C1 segment of cervical spinal cord (tissue), 14 donors: ENCODE data around the gene MCM10.
"Not testable (repeated sequence)": the region's sequence is repeated elsewhere in the genome, so short reads cannot be mapped to it uniquely, and the experiment has no call there.

Experiments used
- DNase-seq, 14 donors: peaks; one replicate each; lab custom pipeline; 2025; lab: John Stamatoyannopoulos, UW

MCM10 gene

DNA sequence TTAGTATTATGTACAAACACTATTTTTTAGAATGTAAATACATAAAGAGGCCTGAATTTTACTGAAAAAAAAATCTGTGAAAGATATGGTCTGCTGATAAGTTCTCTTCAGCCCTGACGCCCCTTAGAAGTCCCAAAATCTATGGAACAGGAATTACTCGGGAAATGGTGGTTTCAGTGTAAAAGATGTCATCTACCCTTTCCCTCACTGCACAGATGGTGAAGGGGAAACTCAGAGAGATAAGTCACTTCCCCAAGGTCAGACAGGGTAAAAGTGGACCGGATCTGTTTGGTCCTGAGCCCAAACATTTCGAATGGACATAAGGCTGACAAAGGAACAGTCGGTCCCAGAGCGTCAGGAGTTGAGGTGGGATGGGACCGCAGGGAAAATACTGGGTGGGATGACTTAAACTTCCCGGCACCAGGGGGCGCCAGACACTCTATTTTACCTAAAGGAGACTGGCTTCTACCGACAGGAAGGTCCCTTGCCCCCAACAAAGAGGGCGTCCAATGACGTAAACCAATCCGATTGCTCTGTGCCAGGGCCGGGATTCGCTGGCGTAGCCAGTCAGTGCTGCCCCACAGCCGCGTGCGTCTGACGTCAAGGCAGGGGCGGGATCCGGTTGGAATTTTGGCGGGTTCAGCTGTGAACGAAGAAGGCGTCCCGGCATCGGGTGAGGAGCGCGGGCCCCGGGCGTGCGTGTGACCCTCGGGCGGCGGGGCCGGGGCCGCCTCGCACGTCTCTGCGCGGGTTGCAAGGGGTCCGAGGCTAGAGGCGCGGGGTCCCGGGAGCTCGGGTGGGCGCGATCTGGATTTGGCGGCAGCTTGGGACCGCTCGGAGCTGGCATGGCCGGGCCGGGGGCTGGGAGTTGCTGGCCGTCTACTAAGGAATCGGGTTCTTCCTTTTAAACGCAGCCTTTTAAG, at the start of gene MCM10:
Gene MCM10, plus strand, starts transcription at position 625 of the 923 bp plus-strand sequence. CDS start 2,645 bp downstream, outside the sequence.
- DNase-seq: peak; percentile 51 to 98 (median 93)

DNA sequence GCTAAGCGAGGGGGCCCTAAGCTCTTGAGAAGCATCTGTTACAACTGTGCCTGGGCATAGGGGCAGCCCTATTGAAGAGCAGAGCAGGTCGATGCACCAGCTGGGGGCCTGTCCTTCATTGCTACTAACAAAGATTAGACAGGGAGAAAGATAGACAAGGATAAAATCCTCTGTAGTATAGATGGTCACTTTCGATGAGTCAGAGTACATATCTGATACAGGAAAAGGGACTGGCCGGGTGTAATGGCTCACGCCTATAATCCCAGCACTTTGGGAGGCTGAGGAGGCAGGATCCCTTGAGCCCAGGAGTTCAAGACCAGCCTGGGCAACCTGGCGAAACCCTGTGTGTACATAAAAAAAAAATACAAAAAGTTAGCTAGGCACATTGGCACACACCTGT, 47.8 kb upstream of the MCM10 start:
- no peak for DNase-seq

DNA sequence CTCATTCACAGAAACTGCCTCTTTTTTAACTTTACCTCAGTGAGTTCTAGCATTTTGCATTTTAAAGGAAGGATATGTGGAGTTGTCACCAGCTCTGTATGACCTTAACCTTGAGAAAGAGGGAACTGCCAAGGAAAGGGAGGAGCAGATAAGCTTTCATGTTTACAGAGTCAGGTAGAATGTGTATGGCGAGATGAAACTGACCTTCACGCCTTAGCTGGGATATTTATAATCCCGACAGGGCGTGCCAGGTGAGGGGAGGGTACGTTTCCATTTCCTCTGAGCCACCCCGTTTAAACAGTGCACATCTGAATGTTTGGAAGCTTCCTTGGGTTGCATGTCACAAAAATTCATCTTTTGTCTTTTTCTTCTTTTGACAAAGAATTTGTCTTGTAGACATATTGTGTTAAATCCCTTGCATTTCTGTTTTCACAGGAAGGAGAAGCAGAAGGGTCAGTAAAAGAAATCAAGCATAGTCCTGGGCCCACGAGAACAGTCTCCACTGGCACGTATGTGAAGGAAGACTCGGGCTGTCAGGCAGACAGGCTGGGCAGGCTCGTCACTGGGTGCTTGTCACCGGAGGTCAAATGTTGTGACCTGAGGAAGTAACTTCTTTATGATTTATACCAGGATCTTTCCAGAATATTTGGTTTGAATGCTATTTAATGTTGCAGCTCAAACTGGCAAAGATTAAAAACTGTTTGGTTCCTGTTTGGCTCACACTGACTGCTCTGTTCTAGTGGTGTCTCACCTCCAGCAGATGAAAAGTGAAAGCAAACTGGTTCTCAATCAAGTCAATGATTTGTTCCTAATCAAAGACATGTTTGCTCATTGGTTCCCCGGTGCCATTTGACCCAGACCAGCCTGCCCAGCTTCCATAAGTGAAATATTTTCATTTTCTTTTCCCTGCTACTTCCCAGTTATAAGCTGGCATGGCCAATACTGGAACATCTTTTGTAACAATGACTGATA, 45.2 kb upstream of the MCM10 start:
- DNase-seq: no peak

DNA sequence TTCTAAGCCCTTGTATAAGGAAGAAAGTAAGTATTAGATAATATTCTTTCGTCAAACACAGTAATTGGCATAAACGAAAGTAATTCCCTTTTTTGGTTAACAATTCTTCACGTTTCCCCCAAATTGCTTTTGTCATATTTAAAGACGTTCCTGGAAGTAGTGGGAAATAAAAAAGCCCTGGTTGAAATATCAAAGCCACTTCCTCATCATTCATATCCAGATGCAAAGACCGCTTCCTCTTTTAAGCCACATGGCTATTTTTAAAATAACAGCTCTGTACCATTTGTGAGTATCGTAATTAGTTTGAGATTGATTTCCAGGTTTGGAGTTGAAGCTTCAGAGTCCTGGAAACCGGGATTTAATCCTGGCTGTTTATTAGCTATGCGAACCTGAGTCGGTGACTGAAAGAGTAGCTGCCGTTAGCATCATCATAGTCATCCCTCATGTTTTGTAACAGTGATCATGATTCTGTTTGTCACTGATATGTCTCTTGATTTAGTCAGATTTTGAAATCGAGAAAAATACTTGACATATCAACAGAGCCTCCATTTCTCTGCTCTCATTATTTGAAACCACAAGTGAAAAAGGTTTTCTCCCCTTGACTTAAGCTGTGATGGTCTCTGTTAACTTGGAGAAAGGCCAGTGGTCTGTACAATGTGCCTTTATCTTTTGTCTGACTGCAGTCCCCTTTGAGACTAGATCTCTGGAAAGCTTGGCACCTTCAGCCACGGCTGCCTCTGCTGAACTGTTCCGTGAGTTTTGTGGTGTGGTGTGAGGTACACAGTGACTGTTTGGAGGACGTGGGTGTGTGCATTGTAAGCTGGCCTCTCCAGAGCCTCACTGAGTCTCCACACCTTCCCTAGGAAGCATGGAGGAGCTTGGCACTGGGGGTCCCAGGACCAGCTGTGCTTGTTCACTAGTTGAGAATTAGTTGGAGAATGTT, 43.2 kb upstream of the MCM10 start:
- no peak for DNase-seq

DNA sequence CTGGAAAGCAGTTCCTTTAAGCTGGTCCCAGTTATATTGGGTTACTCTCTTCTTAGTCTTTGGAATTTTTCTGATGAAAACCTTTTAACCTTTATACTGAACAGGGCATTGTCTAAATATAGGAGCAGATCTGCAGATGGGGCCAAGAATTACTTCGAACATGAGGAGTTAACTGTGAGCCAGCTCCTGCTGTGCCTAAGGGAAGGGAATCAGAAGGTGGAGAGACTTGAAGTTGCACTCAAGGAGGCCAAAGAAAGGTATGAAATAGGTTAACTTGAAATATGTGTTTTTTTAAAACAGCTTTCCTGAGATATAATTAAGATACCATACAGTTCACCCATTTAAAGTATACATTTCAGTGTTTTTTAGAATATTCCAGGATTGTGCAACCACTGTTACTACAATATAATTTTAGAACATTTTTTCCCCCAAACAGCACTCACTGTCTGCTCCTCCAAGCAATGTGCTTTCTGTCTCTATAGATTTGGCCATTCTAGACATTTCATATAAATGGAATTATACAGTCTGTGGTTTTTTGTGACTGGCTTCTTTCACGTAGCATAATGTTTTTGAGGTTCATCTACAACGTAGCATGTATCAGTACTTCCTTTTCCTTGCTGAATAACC, 42.5 kb upstream of the MCM10 start:
- no peak for DNase-seq

DNA sequence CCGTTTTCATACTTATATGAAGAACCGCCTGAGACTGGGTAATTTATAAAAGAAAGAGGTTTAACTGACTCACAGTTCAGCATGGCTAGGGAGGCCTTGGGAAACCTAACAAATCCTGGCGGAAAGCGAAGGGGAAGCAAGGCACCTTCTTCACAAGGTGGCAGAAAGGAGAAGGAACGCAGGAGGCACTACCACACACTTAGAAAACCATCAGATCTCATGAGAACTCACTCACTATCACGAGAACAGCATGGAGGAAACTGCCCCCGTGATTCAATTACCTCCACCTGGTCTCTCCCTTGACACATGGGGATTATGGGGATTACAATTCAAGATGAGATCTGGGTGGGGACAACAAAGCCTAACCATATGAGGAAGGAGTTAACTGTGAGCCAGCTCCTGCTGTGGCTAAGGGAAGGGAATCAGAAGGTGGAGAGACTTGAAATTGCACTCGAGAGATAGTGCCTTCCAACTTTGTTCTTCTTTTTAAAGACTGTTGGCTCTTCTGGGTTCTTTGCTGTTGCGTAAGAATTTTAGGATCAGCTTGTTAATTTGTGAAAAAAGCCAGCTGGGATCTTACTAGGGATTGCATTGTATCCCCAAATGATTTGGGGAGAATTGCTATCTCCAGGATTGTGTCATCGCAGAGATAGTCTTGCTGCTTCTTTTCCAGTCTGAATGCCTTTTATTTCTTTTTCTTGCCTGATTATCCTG, 40.4 kb upstream of the MCM10 start:
- no peak for DNase-seq

DNA sequence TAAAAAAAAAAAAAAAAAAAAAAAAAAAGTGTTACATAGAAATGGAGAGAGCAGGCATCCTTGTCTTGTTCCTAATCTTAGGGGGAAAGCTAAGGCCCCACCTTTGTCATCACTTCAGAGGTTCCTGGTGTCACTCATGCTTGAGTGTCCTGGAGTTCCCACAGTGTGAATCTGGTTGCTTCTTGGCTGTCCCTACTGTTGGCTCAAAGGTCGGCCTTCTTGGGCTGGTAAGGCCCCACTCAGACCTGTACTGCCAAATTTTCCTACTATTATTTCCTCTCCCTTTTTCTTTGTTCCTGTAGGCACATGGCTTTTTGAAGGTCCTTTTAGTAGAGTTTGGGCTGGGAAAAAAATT, 39.9 kb upstream of the MCM10 start:
- no peak for DNase-seq

DNA sequence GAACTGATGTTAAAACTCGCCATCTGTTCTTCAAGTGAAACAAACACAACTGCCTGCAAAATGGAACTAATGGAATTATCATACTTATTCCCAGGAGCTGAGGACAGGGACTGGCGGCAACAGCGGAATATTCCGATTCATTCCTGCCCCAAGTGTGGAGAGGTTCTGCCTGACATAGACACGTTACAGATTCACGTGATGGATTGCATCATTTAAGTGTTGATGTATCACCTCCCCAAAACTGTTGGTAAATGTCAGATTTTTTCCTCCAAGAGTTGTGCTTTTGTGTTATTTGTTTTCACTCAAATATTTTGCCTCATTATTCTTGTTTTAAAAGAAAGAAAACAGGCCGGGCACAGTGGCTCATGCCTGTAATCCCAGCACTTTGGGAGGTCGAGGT, 24.7 kb upstream of the MCM10 start:
- no peak for DNase-seq

DNA sequence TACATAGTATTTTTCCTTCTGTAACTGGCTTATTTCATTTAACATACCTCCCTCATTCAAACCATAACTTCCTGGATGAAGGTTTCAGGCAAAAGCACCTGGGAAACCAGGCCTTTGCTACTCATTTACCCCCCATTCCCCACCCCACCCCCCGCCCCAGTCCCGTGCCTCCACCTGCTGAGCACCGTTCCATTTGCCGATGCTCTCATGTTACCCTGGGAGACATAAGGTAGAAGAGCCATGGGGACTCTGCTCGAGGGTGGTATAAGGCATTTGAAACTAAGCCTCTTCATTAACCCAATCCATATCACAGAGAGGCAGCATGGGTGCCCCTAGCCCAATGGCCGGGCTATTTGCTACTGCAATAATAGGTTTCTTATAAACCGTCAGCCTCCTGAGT, 22.2 kb upstream of the MCM10 start:
- DNase-seq: no peak

DNA sequence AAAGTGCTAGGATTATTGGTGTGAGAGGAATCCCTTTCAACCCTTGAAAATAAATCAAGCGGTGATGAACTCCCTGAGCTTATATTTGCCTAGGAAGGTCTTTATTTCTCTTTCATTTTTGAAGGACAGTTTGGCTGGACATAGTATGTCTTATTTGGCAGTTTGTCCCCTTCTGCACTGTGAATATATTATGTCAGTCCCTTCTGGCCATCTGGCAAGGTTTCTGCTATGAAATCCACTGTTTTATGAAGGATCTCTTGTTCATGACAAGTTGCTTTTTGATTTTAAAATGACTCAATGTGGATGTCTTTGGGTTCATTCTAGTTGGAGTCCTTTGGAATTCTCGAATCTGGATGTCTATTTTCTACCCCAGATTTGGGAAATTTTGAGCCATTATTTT, 21.7 kb upstream of the MCM10 start:
- peak in 1 of 14 donors; percentile 7 for DNase-seq

DNA sequence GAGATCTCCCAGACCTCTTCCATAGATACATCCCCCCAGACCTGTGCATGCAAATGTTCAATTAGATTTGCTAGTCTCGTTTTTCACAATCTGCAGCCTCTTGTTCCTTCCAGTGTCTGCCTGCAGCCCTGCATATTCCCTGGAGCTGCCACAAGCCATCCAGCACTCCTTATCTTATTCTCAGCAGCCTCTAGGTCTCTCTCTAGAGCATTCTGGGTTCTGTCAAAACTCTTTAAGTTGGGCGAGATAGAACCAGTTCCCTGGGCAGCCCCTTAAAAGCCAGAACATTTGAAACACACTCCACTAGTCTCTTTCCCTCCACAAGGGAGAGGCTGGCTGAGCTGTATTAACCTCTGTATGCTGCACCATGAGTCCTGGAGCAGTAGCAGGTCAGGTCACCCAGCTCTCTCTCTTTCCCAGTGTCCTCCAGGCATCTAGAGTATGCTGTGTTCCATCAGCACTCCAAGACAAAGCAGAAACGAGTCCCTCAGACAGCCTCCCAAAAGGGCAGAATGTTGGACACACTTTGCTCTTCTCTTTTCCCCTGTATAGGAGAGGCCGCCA, 20.6 kb upstream of the MCM10 start:
- no peak for DNase-seq

DNA sequence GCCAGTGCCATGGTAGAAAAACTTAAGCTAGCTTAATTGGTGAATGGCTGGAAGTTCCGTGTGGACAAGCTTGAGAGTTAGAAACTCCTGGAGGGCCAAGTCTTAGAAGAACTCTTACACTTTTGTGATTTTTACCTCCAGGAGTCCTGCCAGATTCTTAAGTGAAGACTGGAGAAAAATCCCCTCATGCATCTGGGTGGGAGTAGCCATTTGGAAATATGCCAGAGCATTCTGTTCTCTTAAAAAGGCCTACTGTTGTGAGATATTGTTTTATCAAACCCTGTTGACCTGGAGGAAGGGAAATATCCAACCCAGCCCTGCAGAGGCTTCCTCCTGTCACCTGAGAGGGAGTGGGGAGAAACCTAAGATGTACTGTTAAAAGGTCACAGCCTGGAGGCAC, 17.6 kb upstream of the MCM10 start:
- no peak for DNase-seq

DNA sequence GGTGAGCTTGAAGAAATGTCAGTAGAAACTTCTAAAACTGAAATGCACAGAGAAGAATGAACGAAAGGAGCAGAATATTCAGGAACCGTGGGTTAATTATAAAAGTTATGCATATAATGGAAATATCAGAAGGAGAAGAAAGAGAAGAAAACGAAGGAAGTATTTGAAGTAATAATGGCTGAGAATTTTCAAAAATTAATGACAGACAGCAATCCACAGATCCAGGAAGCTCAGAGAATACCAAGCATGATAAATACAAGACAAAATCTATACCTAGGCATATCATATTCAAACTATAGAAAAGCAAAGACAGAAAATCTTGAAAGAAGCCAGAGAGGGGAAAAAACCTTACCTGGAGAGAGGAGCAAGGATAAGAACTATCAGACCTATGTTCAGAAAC, 16.5 kb upstream of the MCM10 start:
- DNase-seq: no peak

DNA sequence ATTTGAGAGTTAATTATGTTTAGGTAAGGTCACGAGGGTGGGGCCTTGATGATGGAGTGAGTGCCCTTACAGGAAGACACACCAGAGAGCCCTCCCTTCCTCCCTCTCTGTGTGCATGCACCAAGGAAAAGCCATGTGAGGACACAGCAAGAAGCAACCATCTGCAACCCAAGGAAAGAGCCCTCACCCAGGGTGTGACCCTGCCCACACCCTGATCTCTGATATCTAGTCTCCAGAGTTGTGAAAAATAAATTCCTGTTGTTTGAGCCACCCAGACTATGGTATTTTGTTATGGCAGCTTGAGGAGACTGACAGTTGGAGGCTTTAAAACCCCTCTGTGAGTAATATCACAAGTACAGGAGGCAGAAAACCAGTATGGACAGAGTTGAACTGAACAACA, 15.0 kb upstream of the MCM10 start:
- no peak for DNase-seq

DNA sequence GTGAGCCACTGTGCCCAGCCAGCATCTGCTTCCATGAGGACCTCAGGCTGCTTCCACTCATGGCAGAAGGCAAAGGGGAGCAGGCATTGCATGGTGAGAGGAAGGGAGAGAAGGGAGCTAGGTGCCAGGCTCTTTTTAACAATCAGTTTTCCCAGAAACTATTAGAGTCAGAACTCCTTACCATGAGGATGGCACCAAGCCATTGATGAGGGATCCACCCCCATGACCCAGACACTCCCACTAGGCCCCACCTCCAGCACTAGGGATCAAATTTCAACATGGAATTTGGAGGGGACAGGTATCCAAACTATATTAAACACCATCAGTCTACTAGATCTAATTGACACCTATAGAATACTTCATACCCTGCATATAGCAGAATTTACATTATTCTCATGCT, 14.2 kb upstream of the MCM10 start:
- no peak for DNase-seq

DNA sequence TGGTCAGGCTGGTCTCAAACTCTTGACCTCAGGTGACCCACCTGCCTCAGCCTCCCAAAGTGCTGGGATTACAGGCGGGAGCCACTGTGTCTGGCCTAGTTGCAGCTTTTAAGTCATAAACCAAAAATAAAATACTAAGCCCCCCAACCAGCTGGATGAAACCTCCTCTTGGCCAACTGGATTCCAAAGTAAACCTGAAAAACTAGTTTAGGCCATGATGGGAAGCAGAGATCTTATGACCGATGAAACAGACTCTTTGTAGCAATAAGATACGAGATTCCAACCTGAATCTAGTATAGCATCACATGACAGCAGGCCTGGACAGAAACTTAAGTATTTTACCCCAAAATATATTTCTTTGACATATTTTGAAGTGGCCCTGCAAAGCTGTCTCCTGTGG, 9.1 kb upstream of the MCM10 start:
- DNase-seq: no peak

DNA sequence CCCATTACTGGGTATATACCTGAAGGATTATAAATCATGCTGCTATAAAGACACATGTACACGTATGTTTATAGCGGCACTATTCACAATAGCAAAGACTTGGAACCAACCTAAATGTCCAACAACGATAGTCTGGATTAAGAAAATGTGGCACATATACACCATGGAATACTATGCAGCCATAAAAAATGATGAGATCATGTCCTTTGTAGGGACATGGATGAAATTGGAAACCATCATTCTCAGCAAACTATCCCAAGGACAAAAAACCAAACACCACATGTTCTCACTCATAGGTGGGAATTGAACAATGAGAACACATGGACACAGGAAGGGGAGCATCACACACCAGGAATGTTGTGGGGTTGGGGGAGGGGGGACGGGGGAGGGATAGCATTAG, 5.5 kb upstream of the MCM10 start:
- DNase-seq: not testable (repeated sequence)

DNA sequence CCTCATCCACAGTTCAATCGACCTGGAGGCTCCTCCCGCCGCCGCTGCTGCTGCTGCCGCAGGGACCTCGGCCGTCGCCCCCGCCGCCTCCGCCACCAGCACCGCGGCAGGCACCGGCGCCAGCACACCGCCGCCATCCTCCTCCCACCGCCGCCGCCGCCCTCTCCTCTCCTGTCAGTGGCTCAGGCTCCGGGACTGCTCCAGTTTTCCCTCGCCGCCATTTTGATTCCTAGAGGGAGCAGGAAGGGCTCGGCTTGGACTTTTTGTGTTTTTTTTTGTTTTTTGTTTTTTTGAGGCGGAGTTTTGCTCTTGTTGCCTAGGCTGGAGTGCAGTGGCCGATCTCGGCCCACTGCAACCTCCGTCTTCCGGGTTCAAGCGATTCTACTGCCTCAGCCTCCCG, 3.0 kb upstream of the MCM10 start:
- no peak for DNase-seq

DNA sequence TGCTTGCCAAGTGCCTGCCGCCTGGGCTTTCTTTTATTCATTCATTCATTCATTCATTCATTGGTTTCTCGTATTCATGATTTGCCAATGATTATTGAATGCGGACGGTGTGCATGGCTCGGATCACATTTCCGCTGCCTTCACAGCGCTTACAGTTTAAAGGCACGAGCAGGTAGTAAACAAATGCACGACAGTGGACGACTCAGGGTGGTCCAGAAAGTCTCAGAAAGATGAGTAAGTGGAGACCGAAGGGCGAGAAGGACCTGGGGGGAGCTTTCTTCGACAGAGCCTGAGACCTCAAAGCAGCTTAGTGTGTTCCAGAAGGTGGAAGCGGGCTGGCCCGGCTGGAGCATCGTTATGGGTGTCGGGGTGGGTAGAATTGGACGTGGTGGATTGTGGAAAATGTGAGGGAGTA, 506 bp downstream of the MCM10 start:
- no peak for DNase-seq

DNA sequence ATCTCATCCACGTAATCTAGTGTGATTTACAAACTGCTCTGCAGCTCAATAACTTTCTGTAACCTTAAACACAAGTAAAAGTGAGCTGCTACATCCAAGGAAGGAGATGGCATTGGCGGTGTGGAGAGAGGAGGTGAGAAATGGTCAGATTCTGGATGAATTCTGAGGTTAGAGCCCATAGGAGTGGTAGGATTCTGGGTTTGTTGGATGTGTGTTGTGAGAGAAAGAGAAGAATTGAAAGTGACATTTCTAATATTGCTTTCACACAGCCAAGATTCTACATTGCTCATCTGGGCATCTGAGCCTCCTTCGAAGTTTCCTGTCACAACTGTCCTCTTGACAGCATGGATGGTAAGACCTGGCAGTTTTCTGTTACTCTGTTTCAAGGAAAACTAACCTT, 2.5 kb downstream of the MCM10 start:
- no peak for DNase-seq
